HepG2 (cell line): ENCODE data around the gene CPT1C. TPM values are rescaled to one million over a fixed set of nuclear protein-coding genes. Genes with fewer than 3 reads are reported as not detected.
A peak's percentile ranks its signal among the peaks of the same experiment; 100 is the strongest.

Experiments used
- BORCS8-MEF2B ChIP-seq: sonication (generic); formaldehyde crosslinking; IDR thresholded peaks from 2 replicates; pipeline ENCODE4 v1.8.0; 2022; ENCODE audit warnings: mild to moderate bottlenecking, missing genetic modification reagents
- CAMTA2 ChIP-seq: sonication (generic); formaldehyde crosslinking; IDR thresholded peaks from 2 replicates; pipeline ENCODE4 v1.4.0; 2020; ENCODE audit warnings: mild to moderate bottlenecking, missing genetic modification reagents, borderline replicate concordance
- ELF1 ChIP-seq: sonication (generic); formaldehyde crosslinking; IDR thresholded peaks from 2 replicates; pipeline ENCODE4 v1.4.0; 2020; ENCODE audit warnings: missing genetic modification reagents
- GABPA ChIP-seq, 2 experiments: IDR thresholded peaks; 2 replicates each; pipeline ENCODE4 v1.6.1; 2011 to 2016; ENCODE audit warnings: low read depth in 2 of 2, low read length in 1 of 2, missing biosample characterization in 1 of 2, missing genetic modification characterization in 1 of 2
- HDAC6 ChIP-seq: fragments of 200-600 bp; sonication (generic); IDR thresholded peaks from 2 replicates; pipeline ENCODE4 v1.7.0; 2017; ENCODE audit warnings: mild to moderate bottlenecking, antibody characterized with exemption, low read length, low read depth
- MEIS1 ChIP-seq: sonication (generic); formaldehyde crosslinking; IDR thresholded peaks from 2 replicates; pipeline ENCODE4 v1.9.0; 2021; ENCODE audit warnings: mild to moderate bottlenecking, missing genetic modification reagents, moderate library complexity, borderline replicate concordance
- MTA1 ChIP-seq: sonication (generic); formaldehyde crosslinking; IDR thresholded peaks from 2 replicates; pipeline ENCODE4 v1.4.0; 2020; ENCODE audit warnings: missing genetic modification reagents, mild to moderate bottlenecking, borderline replicate concordance
- RFX1 ChIP-seq: fragments of 450-650 bp; IDR thresholded peaks from 2 replicates; pipeline ENCODE4 v1.6.1; 2017
- SETDB1 ChIP-seq: sonication (generic); formaldehyde crosslinking; IDR thresholded peaks from 2 replicates; pipeline ENCODE4 v1.5.1; 2020; ENCODE audit warnings: missing genetic modification reagents, mild to moderate bottlenecking, borderline replicate concordance
- SP140L ChIP-seq: sonication (generic); formaldehyde crosslinking; IDR thresholded peaks from 2 replicates; pipeline ENCODE4 v1.4.0; 2020; ENCODE audit warnings: missing genetic modification reagents, borderline replicate concordance
- TAF1 ChIP-seq: sonication (generic); formaldehyde crosslinking; IDR thresholded peaks from 2 replicates; pipeline ENCODE4 v1.4.0; 2020; ENCODE audit warnings: missing genetic modification reagents
- TARDBP ChIP-seq: sonication (generic); formaldehyde crosslinking; IDR thresholded peaks from 2 replicates; pipeline ENCODE4 v1.8.0; 2022; ENCODE audit warnings: mild to moderate bottlenecking, missing genetic modification reagents
- XRCC5 ChIP-seq: fragments of 200-400 bp; formaldehyde crosslinking; optimal IDR thresholded peaks from 2 replicates; pipeline ENCODE3; 2017; ENCODE audit warnings: mild to moderate bottlenecking, low read length
- ZNF160 ChIP-seq: sonication (generic); formaldehyde crosslinking; IDR thresholded peaks from 2 replicates; pipeline ENCODE4 v1.8.0; 2022; ENCODE audit warnings: mild to moderate bottlenecking, inconsistent platforms, missing genetic modification reagents
- ZNF17 ChIP-seq: sonication (generic); formaldehyde crosslinking; IDR thresholded peaks from 2 replicates; pipeline ENCODE4 v1.5.0; 2020; ENCODE audit warnings: mild to moderate bottlenecking, missing genetic modification reagents
- ZNF441 ChIP-seq: sonication (generic); formaldehyde crosslinking; IDR thresholded peaks from 2 replicates; pipeline ENCODE4 v1.7.0; 2021; ENCODE audit warnings: missing genetic modification reagents, borderline replicate concordance
- ZNF451 ChIP-seq: sonication (generic); formaldehyde crosslinking; IDR thresholded peaks from 2 replicates; pipeline ENCODE4 v1.5.0; 2020; ENCODE audit warnings: mild to moderate bottlenecking, missing genetic modification reagents
- ZNF552 ChIP-seq: sonication (generic); formaldehyde crosslinking; IDR thresholded peaks from 2 replicates; pipeline ENCODE4 v1.9.0; 2022; ENCODE audit warnings: missing genetic modification reagents, mild to moderate bottlenecking, borderline replicate concordance
- ZNF619 ChIP-seq: sonication (generic); formaldehyde crosslinking; IDR thresholded peaks from 2 replicates; pipeline ENCODE4 v1.4.0; 2020; ENCODE audit warnings: mild to moderate bottlenecking, missing genetic modification reagents
- ZNF790 ChIP-seq: sonication (generic); formaldehyde crosslinking; IDR thresholded peaks from 2 replicates; pipeline ENCODE4 v1.8.0; 2022; ENCODE audit warnings: missing genetic modification reagents, mild to moderate bottlenecking, borderline replicate concordance
- ZSCAN20 ChIP-seq: sonication (generic); formaldehyde crosslinking; IDR thresholded peaks from 2 replicates; pipeline ENCODE4 v1.4.0; 2020; ENCODE audit warnings: missing genetic modification reagents, mild to moderate bottlenecking, borderline replicate concordance
- polyA plus RNA-seq, 8 experiments: library from polyadenylated mRNA; depleted of rRNA in 3 of 8; stranded (reverse) in 7 of 8; unstranded in 1 of 8; fragments of >200 nt; fragmentation: Illumina TruSeq in 4 of 8; extraction: Trizol in 4 of 8; gene quantifications; 2 replicates each; pipeline versions ENCODE4 v1.2.1 to v1.2.3, GENCODE V29; 2011 to 2016; ENCODE audit warnings: low read depth in 4 of 8, missing spikeins in 1 of 8, mixed read lengths in 1 of 8; ENCODE audit not compliant: insufficient read depth in 1 of 8
- total RNA-seq, 5 experiments: library from RNA; depleted of rRNA; stranded (reverse); fragments of >200 nt; fragmentation: Illumina TruSeq; extraction: Trizol; gene quantifications; 2 replicates each; pipeline ENCODE4 v1.2.3, GENCODE V29; 2016; ENCODE audit warnings: low read depth in 1 of 5
- TF ChIP-seq, protein P1 (sequence below): sonication (generic); formaldehyde crosslinking; IDR thresholded peaks from 2 replicates; pipeline ENCODE4 v1.4.0; 2020; ENCODE audit warnings: missing genetic modification reagents
- TF ChIP-seq, protein P2 (sequence below): sonication (generic); formaldehyde crosslinking; IDR thresholded peaks from 2 replicates; pipeline ENCODE4 v1.5.0; 2020; ENCODE audit warnings: missing genetic modification reagents
- TF ChIP-seq, protein P3 (sequence below): sonication (generic); formaldehyde crosslinking; IDR thresholded peaks from 2 replicates; pipeline ENCODE4 v1.9.0; 2021; ENCODE audit warnings: missing genetic modification reagents, mild to moderate bottlenecking, borderline replicate concordance
- TF ChIP-seq, protein P4 (sequence below): sonication (generic); formaldehyde crosslinking; IDR thresholded peaks from 2 replicates; pipeline ENCODE4 v1.4.0; 2020; ENCODE audit warnings: mild to moderate bottlenecking, low read depth, missing genetic modification reagents

CPT1C gene
- total and polyA plus RNA-seq, 2 of the 13 experiments (the other 11 are each of a cell fraction or from before 2014, with no cell fraction given), result 0.18 TPM; not detected in 1

DNA sequence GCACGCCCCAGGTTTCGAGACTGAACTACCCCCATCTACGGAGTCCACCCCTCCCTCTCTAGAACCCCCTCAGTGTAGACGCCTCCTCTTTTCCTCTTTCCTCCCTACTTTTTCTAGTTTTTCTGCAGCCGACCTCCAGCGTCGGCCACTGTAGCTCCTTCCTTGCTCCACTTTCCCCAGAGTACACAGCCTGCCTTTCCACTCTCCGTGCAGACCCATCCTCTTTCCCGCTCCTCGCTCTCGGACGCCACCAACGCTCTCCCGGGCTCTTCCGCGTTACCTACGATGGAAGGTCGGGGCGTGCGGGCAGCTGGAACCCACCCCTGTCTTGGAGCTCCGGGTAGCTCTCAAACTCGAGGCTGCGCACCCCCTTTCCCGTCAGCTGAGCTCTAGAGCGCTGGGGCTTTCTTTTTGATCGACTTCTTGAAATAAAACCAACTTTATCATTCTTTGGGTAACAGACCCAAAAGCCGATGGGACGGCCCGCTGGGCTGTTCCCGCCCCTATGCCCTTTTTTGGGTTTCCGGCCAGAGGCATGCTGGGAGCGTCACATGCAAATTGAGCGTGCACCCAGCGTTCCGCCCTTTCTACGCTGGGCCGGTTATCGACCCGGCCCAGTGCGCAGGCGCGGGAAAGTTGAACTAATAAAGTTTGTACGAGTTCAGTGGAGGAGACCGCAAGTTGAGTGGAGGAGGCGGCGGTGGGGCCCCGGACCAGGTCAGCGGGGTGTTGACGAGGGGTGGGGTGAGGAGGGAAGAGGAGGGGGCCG, 25.4 kb upstream of the CPT1C start, which contains the start of the genes BCL2L12 and IRF3 (continued):
- TF ChIP-seq, protein P1, sequence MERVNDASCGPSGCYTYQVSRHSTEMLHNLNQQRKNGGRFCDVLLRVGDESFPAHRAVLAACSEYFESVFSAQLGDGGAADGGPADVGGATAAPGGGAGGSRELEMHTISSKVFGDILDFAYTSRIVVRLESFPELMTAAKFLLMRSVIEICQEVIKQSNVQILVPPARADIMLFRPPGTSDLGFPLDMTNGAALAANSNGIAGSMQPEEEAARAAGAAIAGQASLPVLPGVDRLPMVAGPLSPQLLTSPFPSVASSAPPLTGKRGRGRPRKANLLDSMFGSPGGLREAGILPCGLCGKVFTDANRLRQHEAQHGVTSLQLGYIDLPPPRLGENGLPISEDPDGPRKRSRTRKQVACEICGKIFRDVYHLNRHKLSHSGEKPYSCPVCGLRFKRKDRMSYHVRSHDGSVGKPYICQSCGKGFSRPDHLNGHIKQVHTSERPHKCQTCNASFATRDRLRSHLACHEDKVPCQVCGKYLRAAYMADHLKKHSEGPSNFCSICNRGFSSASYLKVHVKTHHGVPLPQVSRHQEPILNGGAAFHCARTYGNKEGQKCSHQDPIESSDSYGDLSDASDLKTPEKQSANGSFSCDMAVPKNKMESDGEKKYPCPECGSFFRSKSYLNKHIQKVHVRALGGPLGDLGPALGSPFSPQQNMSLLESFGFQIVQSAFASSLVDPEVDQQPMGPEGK (CRISPR knock-in tag), result no peak
- TF ChIP-seq, protein P2, sequence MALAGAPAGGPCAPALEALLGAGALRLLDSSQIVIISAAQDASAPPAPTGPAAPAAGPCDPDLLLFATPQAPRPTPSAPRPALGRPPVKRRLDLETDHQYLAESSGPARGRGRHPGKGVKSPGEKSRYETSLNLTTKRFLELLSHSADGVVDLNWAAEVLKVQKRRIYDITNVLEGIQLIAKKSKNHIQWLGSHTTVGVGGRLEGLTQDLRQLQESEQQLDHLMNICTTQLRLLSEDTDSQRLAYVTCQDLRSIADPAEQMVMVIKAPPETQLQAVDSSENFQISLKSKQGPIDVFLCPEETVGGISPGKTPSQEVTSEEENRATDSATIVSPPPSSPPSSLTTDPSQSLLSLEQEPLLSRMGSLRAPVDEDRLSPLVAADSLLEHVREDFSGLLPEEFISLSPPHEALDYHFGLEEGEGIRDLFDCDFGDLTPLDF, result peak; percentile 69; the same call in 1 of the 2 replicates
- TF ChIP-seq, protein P3, sequence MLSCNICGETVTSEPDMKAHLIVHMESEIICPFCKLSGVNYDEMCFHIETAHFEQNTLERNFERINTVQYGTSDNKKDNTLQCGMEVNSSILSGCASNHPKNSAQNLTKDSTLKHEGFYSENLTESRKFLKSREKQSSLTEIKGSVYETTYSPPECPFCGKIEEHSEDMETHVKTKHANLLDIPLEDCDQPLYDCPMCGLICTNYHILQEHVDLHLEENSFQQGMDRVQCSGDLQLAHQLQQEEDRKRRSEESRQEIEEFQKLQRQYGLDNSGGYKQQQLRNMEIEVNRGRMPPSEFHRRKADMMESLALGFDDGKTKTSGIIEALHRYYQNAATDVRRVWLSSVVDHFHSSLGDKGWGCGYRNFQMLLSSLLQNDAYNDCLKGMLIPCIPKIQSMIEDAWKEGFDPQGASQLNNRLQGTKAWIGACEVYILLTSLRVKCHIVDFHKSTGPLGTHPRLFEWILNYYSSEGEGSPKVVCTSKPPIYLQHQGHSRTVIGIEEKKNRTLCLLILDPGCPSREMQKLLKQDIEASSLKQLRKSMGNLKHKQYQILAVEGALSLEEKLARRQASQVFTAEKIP (CRISPR knock-in tag), result no peak
- TF ChIP-seq ZNF451 (CRISPR knock-in tag) (no peak), ZNF17 (CRISPR knock-in tag) (no peak), SP140L (no peak), MTA1 (CRISPR knock-in tag) (0 out of 2 replicates have a peak, but pooled peaks have one; percentile 26), GABPA (IDR thresholded peaks at IDR 0.05; ENCODE audit: low read depth, low read length) (no peak), GABPA (CRISPR knock-in tag; IDR thresholded peaks at IDR 0.05; ENCODE audit: low read depth) (peak; percentile 69), ZNF160 (CRISPR knock-in tag) (no peak), ZNF619 (CRISPR knock-in tag) (peak; percentile 52; the same call in 1 of the 2 replicates), XRCC5 (peak; percentile 37), MEIS1 (CRISPR knock-in tag) (0 out of 2 replicates have a peak, but pooled peaks have one; percentile 75), TARDBP (CRISPR knock-in tag) (no peak), ELF1 (CRISPR knock-in tag) (peak; percentile 86), SETDB1 (CRISPR knock-in tag) (no peak), CAMTA2 (CRISPR knock-in tag) (no peak), ZNF552 (CRISPR knock-in tag) (no peak), ZNF790 (CRISPR knock-in tag) (no peak), ZNF441 (CRISPR knock-in tag) (0 out of 2 replicates have a peak, but pooled peaks have one; percentile 46), ZSCAN20 (no peak), TAF1 (CRISPR knock-in tag) (peak; percentile 49; the same call in 1 of the 2 replicates), BORCS8-MEF2B (CRISPR knock-in tag) (no peak), RFX1 (no peak), HDAC6 (no peak)
- TF ChIP-seq, protein P4, sequence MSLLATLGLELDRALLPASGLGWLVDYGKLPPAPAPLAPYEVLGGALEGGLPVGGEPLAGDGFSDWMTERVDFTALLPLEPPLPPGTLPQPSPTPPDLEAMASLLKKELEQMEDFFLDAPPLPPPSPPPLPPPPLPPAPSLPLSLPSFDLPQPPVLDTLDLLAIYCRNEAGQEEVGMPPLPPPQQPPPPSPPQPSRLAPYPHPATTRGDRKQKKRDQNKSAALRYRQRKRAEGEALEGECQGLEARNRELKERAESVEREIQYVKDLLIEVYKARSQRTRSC, result no peak
